Sigmoid colon (tissue), 4 donors: ENCODE results near the gene SMAD6.

Experiments used
- CTCF ChIP-seq, 4 experiments: fragments of 450-650 bp in 3 of 4; fragments of 200-600 bp in 1 of 4; IDR thresholded peaks; one replicate each; pipeline ENCODE4 v1.5.1; 2016 to 2019; ENCODE audit warnings: antibody characterized with exemption in 4 of 4, mild to moderate bottlenecking in 3 of 4, moderate library complexity in 2 of 4
- EP300 ChIP-seq, 4 donors: sonication (generic); formaldehyde crosslinking; IDR thresholded peaks; one replicate each; pipeline ENCODE4 v1.6.1; 2017; ENCODE audit warnings: antibody characterized with exemption in 4 of 4
- POLR2A ChIP-seq, 2 donors: fragments of 450-650 bp; IDR thresholded peaks; one replicate each; pipeline ENCODE4 v1.6.1; 2016; ENCODE audit warnings: antibody characterized with exemption in 2 of 2, mild to moderate bottlenecking in 2 of 2, moderate library complexity in 2 of 2
- POLR2AphosphoS5 ChIP-seq, 4 donors: sonication (generic); formaldehyde crosslinking; IDR thresholded peaks; one replicate each; pipeline ENCODE4 v1.6.1; 2017; ENCODE audit warnings: antibody characterized with exemption in 4 of 4

- TF ChIP-seq CTCF (IDR thresholded peaks at IDR 0.05) (no peak), POLR2A (IDR thresholded peaks at IDR 0.05) (no peak), POLR2AphosphoS5 (IDR thresholded peaks at IDR 0.05) (no peak), EP300 (IDR thresholded peaks at IDR 0.05) (no peak)
Measured at GRCh38 chr15:66760968-66761725, 59.1 kb downstream of the SMAD6 start.
